GM12873 (cell line): ENCODE results near the gene EIF3J.

ENCODE experiments used
- CTCF ChIP-seq: IDR thresholded peaks from 2 replicates; pipeline ENCODE4 v1.5.1; 2012; ENCODE audit warnings: low read depth, mild to moderate bottlenecking, moderate library complexity, low read length, control low read depth; ENCODE audit not compliant: insufficient read depth; ENCODE audit errors: missing control alignments

Gene EIF3J

GRCh38 chr15:44598066-44598465 is 61.1 kb downstream of the EIF3J start:
- TF ChIP-seq CTCF: no peak

DNA sequence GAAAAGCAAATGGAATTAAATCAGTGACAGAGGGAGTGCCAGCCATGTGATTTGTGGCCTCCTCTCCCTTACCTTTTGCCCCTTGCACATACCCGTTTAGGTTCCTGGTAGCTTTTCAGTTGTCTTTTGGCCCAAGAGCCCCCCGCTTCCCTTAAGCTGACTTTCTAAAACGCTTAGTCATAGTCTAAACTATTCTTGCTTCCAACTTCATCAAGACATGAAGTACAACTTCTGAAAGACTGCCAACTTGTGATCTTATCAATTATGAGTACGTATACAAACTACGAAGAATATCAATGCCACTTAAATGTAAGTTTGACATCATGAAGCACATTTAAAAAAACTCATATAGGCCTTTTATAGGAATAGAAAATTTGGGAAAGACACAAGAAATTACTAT is 61.9 kb downstream of the EIF3J start:
- no peak for TF ChIP-seq CTCF

DNA sequence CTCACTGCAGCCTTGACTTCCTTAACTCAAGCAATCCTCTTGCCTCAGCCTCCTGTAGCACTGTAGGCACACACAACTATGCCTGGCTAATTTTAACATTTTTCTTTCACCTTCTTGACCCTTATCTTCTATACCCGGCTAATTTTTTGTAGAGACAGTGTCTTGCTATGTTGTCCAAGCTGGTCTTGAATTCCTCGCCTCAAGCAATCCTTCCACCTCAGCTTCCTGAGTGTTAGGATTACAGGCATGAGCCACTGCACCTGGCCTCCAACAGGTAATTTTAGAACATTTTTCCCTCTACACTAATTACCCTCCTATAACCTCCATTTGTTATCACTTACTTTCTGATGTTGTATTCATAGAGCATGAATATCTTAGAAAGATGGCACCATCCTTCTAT is 66.2 kb downstream of the EIF3J start:
- no peak for TF ChIP-seq CTCF

DNA sequence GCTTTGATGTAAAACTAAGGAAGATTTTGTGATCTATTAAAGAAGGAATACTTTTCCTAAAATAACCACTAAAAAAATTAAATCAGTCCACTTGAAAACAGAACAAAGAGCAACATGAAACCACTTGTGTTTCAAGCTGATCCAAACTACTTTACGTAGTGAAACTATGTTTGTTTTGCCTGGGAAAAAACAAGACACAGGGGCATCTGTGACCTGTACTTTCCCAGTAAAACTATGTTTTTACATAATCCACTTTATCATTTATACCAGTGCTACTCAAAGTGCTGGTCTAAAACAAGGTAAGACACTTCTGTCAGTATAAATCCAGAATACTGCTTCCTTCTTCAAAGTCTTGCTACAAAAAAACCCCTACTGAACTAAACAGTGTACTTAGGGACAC is 69.8 kb downstream of the EIF3J start:
- TF ChIP-seq CTCF: no peak
